Measurements from ENCODE around the gene DOCK8.

DNA sequence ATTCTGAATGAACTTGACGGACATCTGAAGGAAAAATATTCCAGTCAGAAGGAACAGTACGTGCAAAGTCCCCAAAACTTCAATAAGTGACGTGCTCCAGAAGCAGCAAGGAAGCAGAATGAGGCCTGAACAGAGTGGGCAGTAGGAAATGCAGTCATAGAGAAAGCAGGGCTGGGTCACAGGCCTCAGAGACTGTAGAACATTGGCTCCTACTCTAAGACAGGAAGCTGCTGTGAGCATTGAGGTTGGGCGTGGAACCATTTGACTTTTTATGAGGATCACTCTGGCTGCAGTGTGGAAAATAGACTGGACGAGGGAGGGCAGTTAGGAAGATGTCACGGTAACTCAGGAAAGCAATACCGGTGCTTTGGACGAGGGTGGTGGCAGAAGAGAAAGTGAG, 64.0 kb downstream of the DOCK8 start:
- TF ChIP-seq POLR2A (IDR thresholded peaks at IDR 0.05), result no peak
- TF ChIP-seq, protein P1, sequence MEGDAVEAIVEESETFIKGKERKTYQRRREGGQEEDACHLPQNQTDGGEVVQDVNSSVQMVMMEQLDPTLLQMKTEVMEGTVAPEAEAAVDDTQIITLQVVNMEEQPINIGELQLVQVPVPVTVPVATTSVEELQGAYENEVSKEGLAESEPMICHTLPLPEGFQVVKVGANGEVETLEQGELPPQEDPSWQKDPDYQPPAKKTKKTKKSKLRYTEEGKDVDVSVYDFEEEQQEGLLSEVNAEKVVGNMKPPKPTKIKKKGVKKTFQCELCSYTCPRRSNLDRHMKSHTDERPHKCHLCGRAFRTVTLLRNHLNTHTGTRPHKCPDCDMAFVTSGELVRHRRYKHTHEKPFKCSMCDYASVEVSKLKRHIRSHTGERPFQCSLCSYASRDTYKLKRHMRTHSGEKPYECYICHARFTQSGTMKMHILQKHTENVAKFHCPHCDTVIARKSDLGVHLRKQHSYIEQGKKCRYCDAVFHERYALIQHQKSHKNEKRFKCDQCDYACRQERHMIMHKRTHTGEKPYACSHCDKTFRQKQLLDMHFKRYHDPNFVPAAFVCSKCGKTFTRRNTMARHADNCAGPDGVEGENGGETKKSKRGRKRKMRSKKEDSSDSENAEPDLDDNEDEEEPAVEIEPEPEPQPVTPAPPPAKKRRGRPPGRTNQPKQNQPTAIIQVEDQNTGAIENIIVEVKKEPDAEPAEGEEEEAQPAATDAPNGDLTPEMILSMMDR (IDR thresholded peaks at IDR 0.05), result no peak
